A549 (cell line): Measurements from ENCODE around the gene DNM3.

ENCODE experiments used
- CEBPB ChIP-seq, 2 experiments: fragments of >200 bp in 1 of 2; sonication (Bioruptor Twin) in 1 of 2; formaldehyde crosslinking in 1 of 2; IDR thresholded peaks; 2 replicates each; pipeline ENCODE4 v1.6.1; 2012 to 2016
- CTCF ChIP-seq: fragments of >200 bp; sonication (Bioruptor Twin); formaldehyde crosslinking; IDR thresholded peaks from 3 replicates; pipeline ENCODE4 v1.5.1; 2016
- EP300 ChIP-seq, 2 experiments: fragments of >200 bp; sonication (Bioruptor Twin); formaldehyde crosslinking; IDR thresholded peaks; 2 replicates in 1 of 2; 3 replicates in 1 of 2; pipeline ENCODE4 v1.6.1; 2016 to 2017
- FOSL2 ChIP-seq, 2 experiments: fragments of 450-650 bp in 1 of 2; fragments of >200 bp in 1 of 2; sonication (Bioruptor Twin) in 1 of 2; formaldehyde crosslinking; IDR thresholded peaks; 2 replicates each; pipeline versions ENCODE4 v1.5.0 to v1.6.1; 2016 to 2020; ENCODE audit warnings: mild to moderate bottlenecking in 1 of 2, moderate library complexity in 1 of 2
- KDM1A ChIP-seq: fragments of 200-600 bp; sonication (generic); IDR thresholded peaks from 2 replicates; pipeline ENCODE4 v1.6.1; 2016; ENCODE audit warnings: low read depth, mild to moderate bottlenecking
- MAFK ChIP-seq: fragments of 450-650 bp; IDR thresholded peaks from 2 replicates; pipeline ENCODE4 v1.6.1; 2014; ENCODE audit not compliant: partially characterized antibody
- RAD21 ChIP-seq, 2 experiments: fragments of >200 bp in 1 of 2; sonication (Bioruptor Twin) in 1 of 2; formaldehyde crosslinking in 1 of 2; IDR thresholded peaks in 1 of 2; conservative IDR thresholded peaks in 1 of 2; 2 replicates in 1 of 2; 3 replicates in 1 of 2; pipeline ENCODE4 v1.6.1; 2012 to 2018; ENCODE audit warnings: inconsistent platforms in 1 of 2
- RFX5 ChIP-seq: fragments of 450-650 bp; IDR thresholded peaks from 2 replicates; pipeline ENCODE4 v1.7.1; 2014; ENCODE audit warnings: antibody characterized with exemption, mild to moderate bottlenecking, moderate library complexity
- SREBF2 ChIP-seq: fragments of 450-650 bp; IDR thresholded peaks from 2 replicates; pipeline ENCODE4 v1.6.1; 2014; ENCODE audit warnings: mild to moderate bottlenecking, moderate library complexity
- TP53 ChIP-seq: fragments of 250-450 bp; sonication (Bioruptor Pico); IDR thresholded peaks from 2 replicates; pipeline ENCODE4 v1.5.0; 2021; ENCODE audit warnings: mild to moderate bottlenecking, moderate library complexity
- ZSCAN20 ChIP-seq: fragments of 250-450 bp; sonication (Bioruptor Pico); IDR thresholded peaks from 2 replicates; pipeline ENCODE4 v1.8.0; 2022; ENCODE audit warnings: mild to moderate bottlenecking, moderate library complexity
- TF ChIP-seq, protein P1 (sequence below): fragments of 450-650 bp; IDR thresholded peaks from 2 replicates; pipeline ENCODE4 v1.6.1; 2014; ENCODE audit warnings: antibody characterized with exemption

- TF ChIP-seq FOSL2 (IDR thresholded peaks at IDR 0.05) (no peak), FOSL2 (CRISPR knock-in tag; IDR thresholded peaks at IDR 0.05) (no peak), EP300 (IDR thresholded peaks at IDR 0.05) (no peak), CTCF (no peak), SREBF2 (no peak), MAFK (no peak), RAD21 (conservative IDR thresholded peaks at IDR 0.05 in 1 of 2, IDR thresholded peaks at IDR 0.05 in 1 of 2) (no peak), TP53 (CRISPR knock-in tag) (no peak), RFX5 (no peak), KDM1A (no peak), CEBPB (IDR thresholded peaks at IDR 0.05) (no peak), ZSCAN20 (CRISPR knock-in tag) (no peak)
- TF ChIP-seq, protein P1, sequence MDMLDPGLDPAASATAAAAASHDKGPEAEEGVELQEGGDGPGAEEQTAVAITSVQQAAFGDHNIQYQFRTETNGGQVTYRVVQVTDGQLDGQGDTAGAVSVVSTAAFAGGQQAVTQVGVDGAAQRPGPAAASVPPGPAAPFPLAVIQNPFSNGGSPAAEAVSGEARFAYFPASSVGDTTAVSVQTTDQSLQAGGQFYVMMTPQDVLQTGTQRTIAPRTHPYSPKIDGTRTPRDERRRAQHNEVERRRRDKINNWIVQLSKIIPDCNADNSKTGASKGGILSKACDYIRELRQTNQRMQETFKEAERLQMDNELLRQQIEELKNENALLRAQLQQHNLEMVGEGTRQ: no peak
Observed at GRCh38 chr1:172201572-172201971, 360.3 kb downstream of the DNM3 start.
